WERI-Rb-1 (cell line): ENCODE data around the gene RNF126.

Experiments
- DNase-seq: peaks from one replicate; pipeline ENCODE4 v3.0.0-alpha.2; 2020
- H3K27ac ChIP-seq: fragments of 250-450 bp; sonication (Bioruptor Pico); 2 replicates; pipeline ENCODE4 v1.5.1; 2020; ENCODE audit warnings: mild to moderate bottlenecking, moderate library complexity
- H3K27me3 ChIP-seq: fragments of 250-450 bp; sonication (Bioruptor Pico); 2 replicates; pipeline ENCODE4 v1.5.1; 2021; ENCODE audit warnings: mild to moderate bottlenecking, low read depth, moderate library complexity; ENCODE audit not compliant: insufficient read depth, severe bottlenecking
- H3K36me3 ChIP-seq: fragments of 250-450 bp; sonication (Bioruptor Pico); 2 replicates; pipeline ENCODE4 v1.5.1; 2020; ENCODE audit warnings: mild to moderate bottlenecking, moderate library complexity
- H3K4me3 ChIP-seq: 2 replicates; pipeline ENCODE4 v1.5.1; 2011; ENCODE audit warnings: low read depth, mild to moderate bottlenecking, control low read depth, low read length
- H3K9me3 ChIP-seq: fragments of 250-450 bp; sonication (Bioruptor Pico); 2 replicates; pipeline ENCODE4 v1.5.1; 2021; ENCODE audit warnings: mild to moderate bottlenecking, moderate library complexity; ENCODE audit not compliant: severe bottlenecking
- TF ChIP-seq, protein P1 (sequence below): IDR thresholded peaks from 2 replicates; pipeline ENCODE4 v1.5.1; 2011; ENCODE audit warnings: low read depth, mild to moderate bottlenecking, control low read depth, inconsistent platforms, low read length

Gene RNF126

DNA sequence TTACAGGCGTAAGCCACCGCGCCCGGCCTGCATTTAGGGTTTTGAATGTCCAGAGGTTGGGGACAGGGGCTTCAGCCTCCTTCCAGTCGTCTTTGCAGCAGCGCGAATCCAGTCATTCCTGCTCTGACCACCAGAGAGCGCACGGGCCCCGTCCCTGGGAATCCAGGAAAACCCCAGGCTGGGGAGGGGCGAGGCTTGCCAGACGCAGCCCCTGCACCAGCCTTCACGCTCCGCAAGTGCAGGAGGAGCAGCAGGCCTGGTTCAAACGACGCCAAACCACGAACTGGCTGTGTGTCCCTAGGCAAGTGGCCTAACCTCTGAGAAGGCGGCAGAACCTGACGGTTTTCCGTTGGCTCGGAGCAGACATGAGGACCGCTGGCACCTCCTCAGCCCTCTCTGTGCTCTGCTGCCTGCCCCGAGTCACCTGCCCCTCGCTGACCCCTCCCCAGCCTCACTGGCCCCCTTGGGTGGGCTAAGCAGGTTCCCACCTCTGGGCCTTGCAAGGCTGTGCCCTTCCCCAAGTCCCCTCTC, 2.0 kb upstream of the RNF126 start:
- peak; percentile 92 for DNase-seq
- Histone ChIP-seq H3K27me3 (no peaks in the 10 kb centered on the region), H3K4me3 (no peak overlapping the region), H3K9me3 (peaks cover 26% of the 10 kb centered on the region), H3K27ac (no peak overlapping the region), H3K36me3 (peaks cover 7% of the 10 kb centered on the region)
- TF ChIP-seq, protein P1, sequence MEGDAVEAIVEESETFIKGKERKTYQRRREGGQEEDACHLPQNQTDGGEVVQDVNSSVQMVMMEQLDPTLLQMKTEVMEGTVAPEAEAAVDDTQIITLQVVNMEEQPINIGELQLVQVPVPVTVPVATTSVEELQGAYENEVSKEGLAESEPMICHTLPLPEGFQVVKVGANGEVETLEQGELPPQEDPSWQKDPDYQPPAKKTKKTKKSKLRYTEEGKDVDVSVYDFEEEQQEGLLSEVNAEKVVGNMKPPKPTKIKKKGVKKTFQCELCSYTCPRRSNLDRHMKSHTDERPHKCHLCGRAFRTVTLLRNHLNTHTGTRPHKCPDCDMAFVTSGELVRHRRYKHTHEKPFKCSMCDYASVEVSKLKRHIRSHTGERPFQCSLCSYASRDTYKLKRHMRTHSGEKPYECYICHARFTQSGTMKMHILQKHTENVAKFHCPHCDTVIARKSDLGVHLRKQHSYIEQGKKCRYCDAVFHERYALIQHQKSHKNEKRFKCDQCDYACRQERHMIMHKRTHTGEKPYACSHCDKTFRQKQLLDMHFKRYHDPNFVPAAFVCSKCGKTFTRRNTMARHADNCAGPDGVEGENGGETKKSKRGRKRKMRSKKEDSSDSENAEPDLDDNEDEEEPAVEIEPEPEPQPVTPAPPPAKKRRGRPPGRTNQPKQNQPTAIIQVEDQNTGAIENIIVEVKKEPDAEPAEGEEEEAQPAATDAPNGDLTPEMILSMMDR, result peak; percentile 98

DNA sequence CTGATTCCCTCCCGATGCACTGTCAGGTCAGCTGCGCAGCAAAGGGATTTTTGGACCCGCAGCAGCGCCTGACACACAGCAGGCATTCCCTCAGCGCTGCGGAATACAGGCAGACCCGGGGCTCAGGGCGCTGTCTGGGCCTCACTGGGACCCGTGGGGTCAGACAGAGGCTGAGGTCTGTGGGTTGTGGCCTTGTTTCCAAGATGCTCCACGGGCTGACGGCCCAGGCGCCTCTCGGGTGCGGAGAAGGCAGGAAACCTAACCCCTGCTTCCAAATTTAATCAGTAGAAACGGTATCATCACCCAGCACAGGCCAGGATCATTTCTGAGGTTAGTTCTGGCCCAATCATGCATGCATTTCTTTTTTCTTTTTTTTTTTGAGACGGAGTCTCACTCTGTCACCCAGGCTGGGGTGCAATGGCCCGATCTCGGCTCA, 686 bp upstream of the RNF126 start:
- Histone ChIP-seq H3K4me3 (peak overlapping the region; percentile 26), H3K27ac (peak overlapping the region; percentile 49), H3K9me3 (peaks cover 19% of the 10 kb centered on the region), H3K36me3 (peaks cover 11% of the 10 kb centered on the region), H3K27me3 (no peaks in the 10 kb centered on the region)
- TF ChIP-seq, protein P1, result no peak
- no peak for DNase-seq

DNA sequence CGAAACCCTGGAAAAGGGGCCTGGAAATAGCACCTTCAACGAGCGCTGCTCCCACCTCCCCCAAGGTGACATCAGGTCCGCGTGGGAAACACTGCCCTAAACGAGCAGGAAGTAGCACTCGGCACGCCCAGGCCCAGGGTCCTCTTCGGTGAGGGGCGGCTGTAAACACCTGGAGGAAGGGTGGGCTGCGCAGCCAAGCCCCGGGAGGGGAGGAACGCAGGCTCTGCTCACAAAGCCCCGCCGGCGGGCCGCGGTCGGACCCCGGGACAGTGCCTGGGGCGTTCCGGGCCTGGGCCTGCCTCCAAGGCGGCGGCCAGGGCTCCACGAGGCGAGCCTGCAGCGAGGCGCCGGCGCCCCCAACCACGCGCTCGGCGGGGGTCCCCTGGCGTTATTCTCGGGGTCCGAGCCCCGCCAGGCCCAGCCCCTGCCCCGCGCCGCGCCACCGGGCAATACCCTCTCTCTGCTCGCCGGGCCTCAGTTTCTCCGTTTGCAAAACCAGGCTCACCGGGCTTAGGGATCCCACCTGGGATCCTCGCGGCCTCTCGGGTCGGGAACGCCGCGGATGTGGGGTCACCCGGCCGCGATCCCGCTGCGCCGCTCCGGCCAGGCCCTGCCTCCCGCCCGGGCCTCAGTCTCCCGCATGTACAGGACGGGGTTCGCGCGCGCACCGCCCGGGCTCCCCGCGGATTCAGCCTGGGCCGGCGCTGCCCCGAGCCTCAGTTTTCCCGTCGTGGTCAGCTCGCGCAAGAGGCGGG, 630 bp downstream of the RNF126 start:
- H3K4me3 ChIP-seq, result peak overlapping the region; percentile 82
- peak; percentile 43 for DNase-seq
- H3K9me3 ChIP-seq, result peaks cover 9% of the 10 kb centered on the region
- H3K27ac ChIP-seq, result peak overlapping the region; percentile 93
- H3K36me3 ChIP-seq, result peaks cover 24% of the 10 kb centered on the region
- TF ChIP-seq, protein P1, result no peak
- no peaks in the 10 kb centered on the region for H3K27me3 ChIP-seq

DNA sequence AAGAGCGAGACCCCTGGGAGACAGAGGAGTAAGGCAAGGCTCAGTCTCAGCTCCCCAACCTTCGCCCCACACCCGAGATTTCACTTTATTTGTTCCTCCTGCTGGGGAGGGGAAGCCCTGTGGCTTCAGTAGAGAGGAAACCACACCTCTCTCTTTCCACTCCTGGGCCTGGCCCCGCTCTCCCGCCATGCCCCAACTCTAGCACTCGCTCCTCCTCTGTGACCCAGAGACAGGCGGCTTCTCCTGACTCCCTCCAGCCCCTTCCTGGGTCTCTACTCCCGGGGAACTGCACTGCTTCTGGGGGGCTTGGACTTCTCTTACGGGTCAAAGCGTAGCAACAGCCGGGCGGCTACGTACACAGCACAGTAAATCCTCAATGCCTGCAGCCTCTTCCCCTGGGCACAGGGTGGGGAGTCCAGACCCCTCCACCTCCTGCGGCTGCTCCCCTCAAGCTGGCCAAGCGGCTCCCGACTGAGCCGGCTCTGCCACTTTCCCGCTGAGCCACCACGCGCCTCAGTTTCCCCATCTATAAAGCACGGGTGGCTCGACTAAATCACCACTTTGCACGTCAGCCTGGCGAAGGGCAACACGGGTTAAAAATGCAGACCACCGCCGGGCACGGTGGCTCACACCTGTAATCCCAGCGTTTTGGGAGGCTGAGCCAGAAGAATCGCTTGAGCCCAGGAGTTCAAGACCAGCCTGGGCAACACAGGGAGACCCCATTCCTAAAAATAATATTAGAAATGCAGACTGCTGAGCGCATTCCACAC, 1.4 kb downstream of the RNF126 start:
- Histone ChIP-seq H3K36me3 (peaks cover 29% of the 10 kb centered on the region), H3K27me3 (no peaks in the 10 kb centered on the region)

DNA sequence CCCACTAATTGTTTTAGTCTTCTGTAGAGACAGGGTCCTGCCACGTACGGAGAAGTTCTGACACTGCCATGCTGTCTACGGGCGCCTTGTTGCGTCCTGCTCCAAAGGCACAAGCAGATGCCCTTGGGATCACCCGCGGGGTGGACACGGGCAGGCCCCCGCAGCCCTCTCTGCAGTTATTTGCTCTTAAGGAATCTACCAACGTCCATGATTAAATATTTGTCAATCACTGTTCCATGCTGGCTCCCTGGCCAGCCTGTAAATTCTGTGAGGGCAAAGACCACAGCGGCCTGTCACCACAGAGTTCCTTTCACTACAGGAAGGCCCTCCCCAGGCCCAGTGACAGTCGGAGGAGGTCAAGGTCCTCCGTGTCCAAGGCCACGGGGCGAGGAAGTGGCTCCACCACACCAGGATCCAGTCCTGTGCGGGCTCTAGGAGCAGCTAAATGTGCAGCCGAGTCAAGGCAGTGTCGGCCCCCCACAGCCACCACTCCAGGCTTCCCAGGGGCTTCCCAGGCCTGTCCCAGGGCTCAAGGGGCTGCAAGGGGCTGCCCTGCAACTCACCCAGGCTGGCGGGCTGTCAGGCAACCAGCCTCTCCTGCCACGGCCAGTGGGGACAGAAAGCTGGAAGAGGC, 2.1 kb downstream of the RNF126 start:
- Histone ChIP-seq H3K36me3 (peaks cover 29% of the 10 kb centered on the region), H3K4me3 (no peak overlapping the region), H3K9me3 (peaks cover 4% of the 10 kb centered on the region), H3K27me3 (no peaks in the 10 kb centered on the region), H3K27ac (no peak overlapping the region)
- no peak for DNase-seq
- TF ChIP-seq, protein P1, result no peak

More for the DNA sequence above, 1.4 kb downstream of the RNF126 start:
- TF ChIP-seq, protein P1, result no peak
- peaks cover 5% of the 10 kb centered on the region for H3K9me3 ChIP-seq
- no peak overlapping the region; the same call in 1 of the 2 replicates for H3K27ac ChIP-seq
- peak overlapping the region; percentile 82 for H3K4me3 ChIP-seq
- DNase-seq, result no peak
